Natural killer cell (primary cell): ENCODE results near the gene P4HB. TPM values are rescaled to one million over a fixed set of nuclear protein-coding genes. Genes with fewer than 3 reads are reported as not detected.

Experiments used
- ATAC-seq, 3 donors: fragments of 150-1000 bp in 2 of 3; fragments of 200-7000 bp in 1 of 3; cut with Tn5 transposase; 1 replicate in 1 of 3; 2 replicates in 2 of 3; pipeline ENCODE4 v1.10.0; 2021; ENCODE audit warnings: mild to moderate bottlenecking in 2 of 3, moderate library complexity in 2 of 3
- DNase-seq, 2 donors: peaks; one replicate each; pipeline versions ENCODE4 v3.0.0 to v3.0.0-alpha.2; 2013 to 2021; ENCODE audit warnings: mixed read lengths in 1 of 2
- H3K27ac ChIP-seq: one replicate; pipeline ENCODE4 v1.5.1; 2013; ENCODE audit warnings: mild to moderate bottlenecking, low read length
- H3K27me3 ChIP-seq: one replicate; pipeline ENCODE4 v1.6.1; 2013; ENCODE audit warnings: low read length; ENCODE audit not compliant: control insufficient read depth, insufficient read depth
- H3K36me3 ChIP-seq: one replicate; pipeline ENCODE4 v1.6.1; 2013; ENCODE audit warnings: low read length; ENCODE audit not compliant: control insufficient read depth, insufficient read depth
- H3K4me1 ChIP-seq: one replicate; pipeline ENCODE4 v1.6.1; 2013; ENCODE audit warnings: low read length; ENCODE audit not compliant: control insufficient read depth, insufficient read depth
- H3K4me3 ChIP-seq: one replicate; pipeline ENCODE4 v1.5.1; 2013; ENCODE audit warnings: low read length
- H3K9me3 ChIP-seq: one replicate; pipeline ENCODE4 v1.6.1; 2013; ENCODE audit warnings: low read length; ENCODE audit not compliant: control insufficient read depth, insufficient read depth
- H3K27ac Mint-ChIP-seq, 2 donors: one replicate each; pipeline ENCODE4 v1.8.0; 2022; ENCODE audit warnings: mild to moderate bottlenecking in 2 of 2, mixed read lengths in 2 of 2, moderate library complexity in 1 of 2
- H3K27me3 Mint-ChIP-seq, 2 donors: one replicate each; pipeline ENCODE4 v1.8.0; 2022; ENCODE audit warnings: low read depth in 2 of 2, mixed read lengths in 2 of 2
- H3K36me3 Mint-ChIP-seq: one replicate; pipeline ENCODE4 v1.8.0; 2022; ENCODE audit warnings: mixed read lengths
- H3K4me1 Mint-ChIP-seq, 2 donors: one replicate each; pipeline ENCODE4 v1.8.0; 2022; ENCODE audit warnings: mixed read lengths in 2 of 2
- H3K4me3 Mint-ChIP-seq: one replicate; pipeline ENCODE4 v1.8.0; 2022; ENCODE audit warnings: mild to moderate bottlenecking, moderate library complexity, mixed read lengths
- H3K9me3 Mint-ChIP-seq, 2 donors: one replicate each; pipeline ENCODE4 v1.8.0; 2022; ENCODE audit warnings: mixed read lengths in 2 of 2
- CTCF ChIP-seq: fragments of 200-600 bp; IDR thresholded peaks from one replicate; pipeline ENCODE4 v1.8.0; 2022; ENCODE audit warnings: antibody characterized with exemption
- WGBS: methylation state at CpG from one replicate; pipeline ENCODE4 v1.1.7; 2013; ENCODE audit warnings: missing lambda C conversion rate; ENCODE audit not compliant: insufficient coverage; 5-methylcytosine and 5-hydroxymethylcytosine counted together
- intact Hi-C: fragments of 100-400 bp; cut with micrococcal nuclease; formaldehyde crosslinking; loops from one replicate; pipeline ENCODE4 v1.14.2; 2022
- total RNA-seq, 4 donors: library from RNA; stranded (reverse); fragments of 120-200 nt in 1 of 4; gene quantifications; one replicate each; pipeline versions ENCODE4 v1.2.3 to v1.2.4, GENCODE V29; 2013 to 2022

P4HB gene
- total RNA-seq, 3 donors from 2014 or later (not counting 1 experiment from before 2014, with no cell fraction given), result 334 to 468 (median 386) TPM

GRCh38 chr17:81839301-81839700 is 21.0 kb downstream of the P4HB start:
- Histone ChIP-seq H3K9me3 (no peaks in the 10 kb centered on the region), H3K4me3 (no peak overlapping the region), H3K4me1 (no peaks in the 10 kb centered on the region), H3K27ac (no peak overlapping the region), H3K36me3 (peaks cover 20% of the 10 kb centered on the region), H3K27me3 (no peaks in the 10 kb centered on the region)
- no peaks in the 10 kb centered on the region for H3K27me3 Mint-ChIP-seq
- no peak overlapping the region for H3K4me3 Mint-ChIP-seq
- 85% methylated on average over 15 of the region's 15 CpGs for WGBS
- H3K27ac Mint-ChIP-seq, result no peak overlapping the region
- DNase-seq (no peak), ATAC-seq (no peak)
- TF ChIP-seq CTCF, result no peak
- H3K9me3 Mint-ChIP-seq, result no peaks in the 10 kb centered on the region
- no peaks in the 10 kb centered on the region for H3K4me1 Mint-ChIP-seq
- intact Hi-C loops, result no loop called here
- no peaks in the 10 kb centered on the region for H3K36me3 Mint-ChIP-seq

- intact Hi-C loops, result no loop called here
- DNase-seq (no peak), ATAC-seq (no peak)
- Histone ChIP-seq H3K27me3 (no peaks in the 10 kb centered on the region), H3K36me3 (peaks cover 15% of the 10 kb centered on the region), H3K4me1 (peaks cover 5% of the 10 kb centered on the region), H3K4me3 (no peak overlapping the region), H3K9me3 (no peaks in the 10 kb centered on the region), H3K27ac (no peak overlapping the region)
- no peak for TF ChIP-seq CTCF
- H3K4me3 Mint-ChIP-seq, result no peak overlapping the region
- no peak overlapping the region for H3K27ac Mint-ChIP-seq
- no peaks in the 10 kb centered on the region for H3K4me1 Mint-ChIP-seq
- H3K27me3 Mint-ChIP-seq, result no peaks in the 10 kb centered on the region
- H3K36me3 Mint-ChIP-seq, result no peaks in the 10 kb centered on the region
- 75% methylated on average over 17 of the region's 17 CpGs for WGBS
- H3K9me3 Mint-ChIP-seq, result no peaks in the 10 kb centered on the region
Measured at GRCh38 chr17:81838753-81839255, 21.5 kb downstream of the P4HB start.

DNA sequence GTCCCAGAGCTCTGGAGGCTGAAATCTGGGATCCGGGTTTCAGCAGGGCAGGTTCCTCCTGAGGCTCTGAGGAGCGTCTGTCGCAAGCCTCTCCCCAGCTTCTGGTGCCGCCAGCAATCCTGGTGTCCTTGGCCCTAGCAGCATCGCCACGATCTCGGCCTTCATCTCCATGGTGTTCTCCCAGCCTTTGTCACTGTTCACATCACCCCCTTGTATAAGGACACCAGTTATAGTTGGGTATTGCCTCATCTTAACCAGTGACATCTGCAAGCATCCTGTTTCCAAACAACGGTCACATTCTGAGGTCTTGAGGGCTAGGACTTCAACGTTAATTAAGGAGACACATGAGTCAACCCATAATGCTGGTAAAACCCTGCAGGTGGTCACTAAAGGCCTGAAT is 22.7 kb downstream of the P4HB start:
- peak in 1 of 3 donors; percentile 45 for ATAC-seq

More for the DNA sequence above, 22.7 kb downstream of the P4HB start:
- intact Hi-C loops, result no loop called here
- Mint-ChIP-seq H3K27me3 (no peaks in the 10 kb centered on the region), H3K4me3 (no peak overlapping the region), H3K9me3 (no peaks in the 10 kb centered on the region), H3K27ac (no peak overlapping the region), H3K36me3 (no peaks in the 10 kb centered on the region), H3K4me1 (peaks cover under 1 to 1% of the 10 kb centered on the region in 2 donors)
- Histone ChIP-seq H3K4me1 (peaks cover 12% of the 10 kb centered on the region), H3K4me3 (no peak overlapping the region), H3K9me3 (no peaks in the 10 kb centered on the region), H3K27ac (no peak overlapping the region), H3K27me3 (no peaks in the 10 kb centered on the region), H3K36me3 (peaks cover 4% of the 10 kb centered on the region)
- 83% methylated on average over 9 of the region's 9 CpGs for WGBS
- DNase-seq, result no peak
- no peak for TF ChIP-seq CTCF
